AG09309 (cell line): Measurements from ENCODE around the gene CLTB.

ENCODE experiments used
- DNase-seq: peaks from one replicate; pipeline ENCODE4 v3.0.0-alpha.2; 2010; ENCODE audit warnings: low read depth
- H3K4me3 ChIP-seq: 2 replicates; pipeline ENCODE4 v1.5.1; 2011; ENCODE audit warnings: mild to moderate bottlenecking, low read depth, low read length, moderate library complexity; ENCODE audit not compliant: control insufficient read depth
- TF ChIP-seq, protein P1 (sequence below): IDR thresholded peaks from 2 replicates; pipeline ENCODE4 v1.5.1; 2011; ENCODE audit warnings: mild to moderate bottlenecking, low read depth, low read length, inconsistent platforms; ENCODE audit not compliant: insufficient read depth, control insufficient read depth; ENCODE audit errors: missing control alignments

The CLTB gene

DNA sequence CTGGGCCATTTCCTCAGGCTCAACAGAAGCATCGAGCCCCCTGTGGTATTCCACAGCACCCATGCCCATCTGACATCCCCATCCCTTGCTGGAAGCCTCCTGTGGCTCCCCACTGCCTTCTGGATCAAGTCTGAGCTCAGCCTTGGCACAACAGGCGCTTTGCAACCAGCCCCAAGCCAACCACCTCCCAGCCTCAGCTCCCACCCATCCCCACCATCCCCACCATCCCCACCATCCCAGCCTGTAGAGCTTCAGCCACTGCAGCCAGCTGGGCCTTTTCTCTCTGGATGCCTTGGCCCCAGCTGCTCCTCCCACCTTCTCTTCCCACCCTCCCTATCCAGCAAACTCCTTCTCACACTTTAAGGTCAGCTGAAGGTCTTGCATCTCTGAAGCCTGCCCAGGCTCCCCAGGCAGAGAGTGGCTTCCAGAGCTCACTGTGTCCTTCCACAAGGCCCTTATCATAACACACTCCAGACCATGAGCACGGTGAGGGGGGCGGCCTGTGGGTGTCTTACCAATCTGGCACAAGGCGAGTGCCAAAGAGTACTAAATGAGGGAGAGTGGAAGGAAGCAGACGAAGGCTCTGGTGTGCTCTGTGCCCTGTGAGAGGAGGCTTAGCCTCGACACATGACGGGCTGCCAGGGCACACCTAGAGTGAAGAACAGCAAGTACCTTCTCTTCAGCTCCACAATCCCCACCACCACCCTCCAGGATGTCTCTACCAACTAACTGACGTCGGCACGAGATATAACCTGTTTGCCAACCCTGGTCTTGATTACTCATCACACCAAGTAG lies 21.3 kb downstream of the CLTB start:
- DNase-seq, result no peak
- TF ChIP-seq, protein P1, sequence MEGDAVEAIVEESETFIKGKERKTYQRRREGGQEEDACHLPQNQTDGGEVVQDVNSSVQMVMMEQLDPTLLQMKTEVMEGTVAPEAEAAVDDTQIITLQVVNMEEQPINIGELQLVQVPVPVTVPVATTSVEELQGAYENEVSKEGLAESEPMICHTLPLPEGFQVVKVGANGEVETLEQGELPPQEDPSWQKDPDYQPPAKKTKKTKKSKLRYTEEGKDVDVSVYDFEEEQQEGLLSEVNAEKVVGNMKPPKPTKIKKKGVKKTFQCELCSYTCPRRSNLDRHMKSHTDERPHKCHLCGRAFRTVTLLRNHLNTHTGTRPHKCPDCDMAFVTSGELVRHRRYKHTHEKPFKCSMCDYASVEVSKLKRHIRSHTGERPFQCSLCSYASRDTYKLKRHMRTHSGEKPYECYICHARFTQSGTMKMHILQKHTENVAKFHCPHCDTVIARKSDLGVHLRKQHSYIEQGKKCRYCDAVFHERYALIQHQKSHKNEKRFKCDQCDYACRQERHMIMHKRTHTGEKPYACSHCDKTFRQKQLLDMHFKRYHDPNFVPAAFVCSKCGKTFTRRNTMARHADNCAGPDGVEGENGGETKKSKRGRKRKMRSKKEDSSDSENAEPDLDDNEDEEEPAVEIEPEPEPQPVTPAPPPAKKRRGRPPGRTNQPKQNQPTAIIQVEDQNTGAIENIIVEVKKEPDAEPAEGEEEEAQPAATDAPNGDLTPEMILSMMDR, result no peak
- H3K4me3 ChIP-seq, result no peak overlapping the region

DNA sequence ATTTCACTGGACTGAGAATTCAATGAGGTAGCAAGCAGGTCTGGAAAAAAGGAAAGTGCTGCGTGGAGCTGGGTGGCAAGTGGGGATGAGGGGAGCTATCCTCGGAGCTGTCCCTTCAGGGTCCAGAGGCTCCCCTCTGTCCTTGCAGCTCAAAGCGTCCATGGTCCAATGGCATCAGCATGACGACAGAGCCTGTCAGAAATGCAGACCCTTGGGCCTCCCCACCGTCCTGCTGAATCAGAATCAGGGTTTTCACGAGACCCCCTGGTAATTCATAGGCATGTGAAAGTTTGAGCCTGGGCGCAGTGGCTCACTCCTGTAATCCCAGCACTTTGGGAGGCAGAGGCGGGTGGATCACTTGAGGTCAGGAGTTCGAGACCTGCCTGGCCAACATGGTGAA lies 22.2 kb downstream of the CLTB start:
- TF ChIP-seq, protein P1, result no peak
- DNase-seq, result no peak
- H3K4me3 ChIP-seq, result no peak overlapping the region

DNA sequence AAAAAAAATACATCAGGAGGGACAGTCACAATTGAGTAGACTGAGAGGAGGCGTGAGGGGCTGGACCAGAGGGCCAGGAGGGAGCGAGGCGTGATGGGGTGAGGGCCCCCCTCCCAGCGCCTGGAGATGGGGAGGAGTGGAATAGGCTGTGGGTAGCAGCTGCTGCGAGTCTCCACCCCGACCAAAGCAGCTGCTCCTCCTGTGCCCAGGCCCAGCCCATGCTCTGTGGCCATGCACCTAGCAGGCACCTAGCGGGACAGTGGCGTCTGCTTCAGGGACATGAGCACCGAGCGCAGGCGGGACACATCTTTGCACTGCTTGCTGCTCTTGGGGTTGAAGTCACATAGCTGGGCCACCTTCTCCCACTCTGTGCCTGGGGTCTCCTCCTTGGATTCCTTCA lies 23.8 kb downstream of the CLTB start:
- TF ChIP-seq, protein P1, result no peak
- H3K4me3 ChIP-seq, result no peak overlapping the region
- no peak for DNase-seq

DNA sequence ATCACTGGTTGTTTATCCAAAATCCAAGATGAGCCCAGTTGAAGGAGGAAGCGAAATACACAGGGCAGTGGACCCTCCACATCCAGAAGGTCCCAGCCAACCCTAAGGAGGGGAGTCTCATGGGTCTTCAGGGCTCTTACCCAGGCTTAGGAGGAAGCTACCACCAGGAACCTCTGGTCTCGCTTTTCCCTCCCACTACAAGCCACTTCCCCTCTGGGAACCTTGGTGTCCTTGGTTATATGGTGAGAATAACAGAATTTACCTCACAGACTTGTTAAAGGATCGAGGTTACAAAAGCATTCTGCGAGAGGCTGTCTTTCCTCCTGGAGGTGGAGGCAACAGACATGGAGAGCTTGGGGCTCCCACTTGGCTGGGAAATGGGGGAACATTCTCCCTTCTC lies 24.3 kb downstream of the CLTB start:
- H3K4me3 ChIP-seq, result no peak overlapping the region
- DNase-seq, result no peak
- TF ChIP-seq, protein P1, result no peak

DNA sequence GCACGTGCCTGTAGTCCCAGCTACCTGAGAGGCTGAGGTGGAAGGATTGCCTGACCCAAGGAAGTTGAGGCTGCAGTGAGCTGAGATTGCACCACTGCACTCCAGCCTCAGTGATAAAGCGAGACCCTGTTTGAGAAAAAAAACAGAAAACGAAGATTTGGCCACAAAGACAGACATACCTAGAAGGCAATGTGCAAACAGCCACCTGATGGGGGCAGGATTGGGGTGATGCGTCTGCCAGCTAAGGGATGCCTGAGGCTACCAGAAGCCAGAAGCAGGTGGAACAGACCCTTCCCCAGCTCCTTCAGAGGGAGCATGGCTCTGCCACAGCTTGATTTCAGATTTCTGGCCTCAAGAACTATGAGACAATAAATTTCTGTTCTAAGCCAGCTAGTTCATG lies 24.9 kb downstream of the CLTB start:
- TF ChIP-seq, protein P1, result no peak
- no peak for DNase-seq
- no peak overlapping the region for H3K4me3 ChIP-seq

DNA sequence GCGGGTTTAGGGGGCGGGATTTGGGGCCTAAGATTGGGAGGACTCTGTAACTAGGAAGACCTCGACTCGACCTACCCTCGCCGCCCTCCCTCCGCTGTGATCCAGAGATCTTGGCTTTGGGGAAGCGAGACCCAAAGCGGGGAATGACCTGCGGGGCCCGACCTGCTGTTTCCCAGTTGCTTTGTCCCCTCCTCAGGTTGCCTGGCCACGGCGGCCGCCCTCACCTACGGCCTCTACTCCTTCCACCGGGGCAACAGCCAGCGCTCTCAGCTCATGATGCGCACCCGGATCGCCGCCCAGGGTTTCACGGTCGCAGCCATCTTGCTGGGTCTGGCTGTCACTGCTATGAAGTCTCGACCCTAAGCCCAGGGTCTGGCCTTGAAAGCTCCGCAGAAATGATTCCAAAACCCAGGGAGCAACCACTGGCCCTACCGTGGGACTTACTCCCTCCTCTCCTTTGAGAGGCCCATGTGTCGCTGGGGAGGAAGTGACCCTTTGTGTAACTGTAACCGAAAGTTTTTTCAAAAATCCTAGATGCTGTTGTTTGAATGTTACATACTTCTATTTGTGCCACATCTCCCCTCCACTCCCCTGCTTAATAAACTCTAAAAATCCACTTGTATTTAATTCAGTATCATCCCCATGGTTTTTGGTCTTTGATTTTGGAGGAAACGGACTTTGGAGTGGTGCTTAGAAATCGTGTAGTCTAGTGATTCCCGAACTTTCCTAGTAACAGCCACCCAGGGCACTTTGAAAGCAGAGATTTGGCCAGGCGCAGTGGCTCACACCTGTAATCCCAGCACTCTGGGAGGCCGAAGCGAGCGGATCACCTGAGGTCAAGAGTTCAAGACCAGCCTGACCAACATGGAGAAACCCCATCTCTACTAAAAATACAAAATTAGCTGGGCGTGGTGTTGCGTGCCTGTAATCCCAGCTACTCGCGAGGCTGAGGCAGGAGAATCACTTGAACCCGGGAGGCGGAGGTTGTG lies 26.9 kb downstream of the CLTB start:
- no peak for DNase-seq
- H3K4me3 ChIP-seq, result peak overlapping the region; percentile 97
- TF ChIP-seq, protein P1, result no peak
